ENCODE results near the gene CCDC8. TPM values are rescaled to one million over a fixed set of nuclear protein-coding genes. Genes with fewer than 3 reads are reported as not detected.
A peak's percentile ranks its signal among the peaks of the same experiment; 100 is the strongest.

Gene CCDC8
- total and polyA plus RNA-seq, 9 of the 15 experiments (the other 6 are each of a cell fraction or from before 2014, with no cell fraction given), result 0.68 to 30.8 (median 15.6) TPM

DNA sequence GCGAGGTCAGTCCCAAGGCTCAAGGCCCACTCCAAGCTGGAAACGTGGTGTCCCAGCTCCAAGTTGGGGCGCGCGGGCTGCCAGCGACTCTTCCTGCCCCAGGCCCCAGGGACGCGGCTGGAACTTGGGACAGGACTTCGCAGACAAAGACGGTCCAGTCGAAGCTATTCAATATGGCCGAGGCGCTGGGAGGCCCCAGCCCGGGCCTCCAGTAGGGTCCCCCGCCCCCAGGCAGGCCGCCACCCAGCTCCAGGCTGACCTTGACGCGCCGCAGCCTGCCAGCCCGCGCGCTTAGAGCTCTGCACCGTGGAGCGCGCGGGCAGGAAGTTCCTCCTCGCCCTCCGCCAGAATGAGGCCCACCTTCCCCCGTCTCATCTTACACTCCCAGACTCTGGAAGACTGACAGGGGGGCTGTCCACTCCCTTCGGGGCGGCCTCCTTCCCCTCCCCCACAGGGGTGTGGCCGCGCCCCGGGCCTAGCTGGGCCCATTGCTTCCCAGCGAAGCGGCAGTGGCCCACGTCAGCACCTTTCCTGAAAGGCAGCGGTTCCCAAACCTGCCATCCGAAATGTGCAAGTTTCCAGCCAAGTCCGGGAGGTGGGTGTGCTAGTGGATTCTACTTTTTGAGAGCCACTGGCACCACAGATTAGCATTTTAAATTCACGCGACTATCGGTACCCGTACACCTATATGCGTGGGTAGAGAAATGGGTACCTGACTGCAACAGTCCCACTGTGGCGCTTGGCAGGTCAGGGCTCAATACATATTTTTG is at the start of gene CCDC8 (continued):
- TF ChIP-seq, protein P1, sequence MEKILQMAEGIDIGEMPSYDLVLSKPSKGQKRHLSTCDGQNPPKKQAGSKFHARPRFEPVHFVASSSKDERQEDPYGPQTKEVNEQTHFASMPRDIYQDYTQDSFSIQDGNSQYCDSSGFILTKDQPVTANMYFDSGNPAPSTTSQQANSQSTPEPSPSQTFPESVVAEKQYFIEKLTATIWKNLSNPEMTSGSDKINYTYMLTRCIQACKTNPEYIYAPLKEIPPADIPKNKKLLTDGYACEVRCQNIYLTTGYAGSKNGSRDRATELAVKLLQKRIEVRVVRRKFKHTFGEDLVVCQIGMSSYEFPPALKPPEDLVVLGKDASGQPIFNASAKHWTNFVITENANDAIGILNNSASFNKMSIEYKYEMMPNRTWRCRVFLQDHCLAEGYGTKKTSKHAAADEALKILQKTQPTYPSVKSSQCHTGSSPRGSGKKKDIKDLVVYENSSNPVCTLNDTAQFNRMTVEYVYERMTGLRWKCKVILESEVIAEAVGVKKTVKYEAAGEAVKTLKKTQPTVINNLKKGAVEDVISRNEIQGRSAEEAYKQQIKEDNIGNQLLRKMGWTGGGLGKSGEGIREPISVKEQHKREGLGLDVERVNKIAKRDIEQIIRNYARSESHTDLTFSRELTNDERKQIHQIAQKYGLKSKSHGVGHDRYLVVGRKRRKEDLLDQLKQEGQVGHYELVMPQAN (IDR thresholded peaks at IDR 0.05; ENCODE audit: borderline replicate concordance), result peak; percentile 8; the same call in 1 of the 2 replicates
- TF ChIP-seq ZNF311 (CRISPR knock-in tag; IDR thresholded peaks at IDR 0.05), result no peak
- peak; percentile 39; the same call in 1 of the 2 replicates for TF ChIP-seq ZNF134 (CRISPR knock-in tag; conservative IDR thresholded peaks at IDR 0.05)
- TF ChIP-seq, protein P2, sequence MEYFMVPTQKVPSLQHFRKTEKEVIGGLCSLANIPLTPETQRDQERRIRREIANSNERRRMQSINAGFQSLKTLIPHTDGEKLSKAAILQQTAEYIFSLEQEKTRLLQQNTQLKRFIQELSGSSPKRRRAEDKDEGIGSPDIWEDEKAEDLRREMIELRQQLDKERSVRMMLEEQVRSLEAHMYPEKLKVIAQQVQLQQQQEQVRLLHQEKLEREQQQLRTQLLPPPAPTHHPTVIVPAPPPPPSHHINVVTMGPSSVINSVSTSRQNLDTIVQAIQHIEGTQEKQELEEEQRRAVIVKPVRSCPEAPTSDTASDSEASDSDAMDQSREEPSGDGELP (CRISPR knock-in tag; IDR thresholded peaks at IDR 0.05; ENCODE audit: borderline replicate concordance), result peak; percentile 72; the same call in 1 of the 2 replicates
- no peak for TF ChIP-seq ERF (CRISPR knock-in tag; IDR thresholded peaks at IDR 0.05)
- no peak for TF ChIP-seq SRSF7 (optimal IDR thresholded peaks at IDR 0.05; ENCODE audit: low read depth, low read length)
- TF ChIP-seq, protein P3, sequence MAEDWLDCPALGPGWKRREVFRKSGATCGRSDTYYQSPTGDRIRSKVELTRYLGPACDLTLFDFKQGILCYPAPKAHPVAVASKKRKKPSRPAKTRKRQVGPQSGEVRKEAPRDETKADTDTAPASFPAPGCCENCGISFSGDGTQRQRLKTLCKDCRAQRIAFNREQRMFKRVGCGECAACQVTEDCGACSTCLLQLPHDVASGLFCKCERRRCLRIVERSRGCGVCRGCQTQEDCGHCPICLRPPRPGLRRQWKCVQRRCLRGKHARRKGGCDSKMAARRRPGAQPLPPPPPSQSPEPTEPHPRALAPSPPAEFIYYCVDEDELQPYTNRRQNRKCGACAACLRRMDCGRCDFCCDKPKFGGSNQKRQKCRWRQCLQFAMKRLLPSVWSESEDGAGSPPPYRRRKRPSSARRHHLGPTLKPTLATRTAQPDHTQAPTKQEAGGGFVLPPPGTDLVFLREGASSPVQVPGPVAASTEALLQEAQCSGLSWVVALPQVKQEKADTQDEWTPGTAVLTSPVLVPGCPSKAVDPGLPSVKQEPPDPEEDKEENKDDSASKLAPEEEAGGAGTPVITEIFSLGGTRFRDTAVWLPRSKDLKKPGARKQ (CRISPR knock-in tag; IDR thresholded peaks at IDR 0.05), result no peak
- no peak for TF ChIP-seq XRCC3 (IDR thresholded peaks at IDR 0.05)
- TF ChIP-seq, protein P4, sequence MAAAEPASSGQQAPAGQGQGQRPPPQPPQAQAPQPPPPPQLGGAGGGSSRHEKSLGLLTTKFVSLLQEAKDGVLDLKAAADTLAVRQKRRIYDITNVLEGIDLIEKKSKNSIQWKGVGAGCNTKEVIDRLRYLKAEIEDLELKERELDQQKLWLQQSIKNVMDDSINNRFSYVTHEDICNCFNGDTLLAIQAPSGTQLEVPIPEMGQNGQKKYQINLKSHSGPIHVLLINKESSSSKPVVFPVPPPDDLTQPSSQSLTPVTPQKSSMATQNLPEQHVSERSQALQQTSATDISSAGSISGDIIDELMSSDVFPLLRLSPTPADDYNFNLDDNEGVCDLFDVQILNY (CRISPR knock-in tag; IDR thresholded peaks at IDR 0.05), result no peak
- TF ChIP-seq, protein P5, sequence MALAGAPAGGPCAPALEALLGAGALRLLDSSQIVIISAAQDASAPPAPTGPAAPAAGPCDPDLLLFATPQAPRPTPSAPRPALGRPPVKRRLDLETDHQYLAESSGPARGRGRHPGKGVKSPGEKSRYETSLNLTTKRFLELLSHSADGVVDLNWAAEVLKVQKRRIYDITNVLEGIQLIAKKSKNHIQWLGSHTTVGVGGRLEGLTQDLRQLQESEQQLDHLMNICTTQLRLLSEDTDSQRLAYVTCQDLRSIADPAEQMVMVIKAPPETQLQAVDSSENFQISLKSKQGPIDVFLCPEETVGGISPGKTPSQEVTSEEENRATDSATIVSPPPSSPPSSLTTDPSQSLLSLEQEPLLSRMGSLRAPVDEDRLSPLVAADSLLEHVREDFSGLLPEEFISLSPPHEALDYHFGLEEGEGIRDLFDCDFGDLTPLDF (CRISPR knock-in tag; IDR thresholded peaks at IDR 0.05), result no peak
- no peak for TF ChIP-seq TEAD2 (tag; IDR thresholded peaks at IDR 0.05)
- TF ChIP-seq, protein P6, sequence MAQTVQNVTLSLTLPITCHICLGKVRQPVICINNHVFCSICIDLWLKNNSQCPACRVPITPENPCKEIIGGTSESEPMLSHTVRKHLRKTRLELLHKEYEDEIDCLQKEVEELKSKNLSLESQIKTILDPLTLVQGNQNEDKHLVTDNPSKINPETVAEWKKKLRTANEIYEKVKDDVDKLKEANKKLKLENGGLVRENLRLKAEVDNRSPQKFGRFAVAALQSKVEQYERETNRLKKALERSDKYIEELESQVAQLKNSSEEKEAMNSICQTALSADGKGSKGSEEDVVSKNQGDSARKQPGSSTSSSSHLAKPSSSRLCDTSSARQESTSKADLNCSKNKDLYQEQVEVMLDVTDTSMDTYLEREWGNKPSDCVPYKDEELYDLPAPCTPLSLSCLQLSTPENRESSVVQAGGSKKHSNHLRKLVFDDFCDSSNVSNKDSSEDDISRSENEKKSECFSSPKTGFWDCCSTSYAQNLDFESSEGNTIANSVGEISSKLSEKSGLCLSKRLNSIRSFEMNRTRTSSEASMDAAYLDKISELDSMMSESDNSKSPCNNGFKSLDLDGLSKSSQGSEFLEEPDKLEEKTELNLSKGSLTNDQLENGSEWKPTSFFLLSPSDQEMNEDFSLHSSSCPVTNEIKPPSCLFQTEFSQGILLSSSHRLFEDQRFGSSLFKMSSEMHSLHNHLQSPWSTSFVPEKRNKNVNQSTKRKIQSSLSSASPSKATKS (CRISPR knock-in tag; IDR thresholded peaks at IDR 0.05), result no peak
- no peak for TF ChIP-seq RHOXF2B (CRISPR knock-in tag; conservative IDR thresholded peaks at IDR 0.05)
- TF ChIP-seq, protein P7, sequence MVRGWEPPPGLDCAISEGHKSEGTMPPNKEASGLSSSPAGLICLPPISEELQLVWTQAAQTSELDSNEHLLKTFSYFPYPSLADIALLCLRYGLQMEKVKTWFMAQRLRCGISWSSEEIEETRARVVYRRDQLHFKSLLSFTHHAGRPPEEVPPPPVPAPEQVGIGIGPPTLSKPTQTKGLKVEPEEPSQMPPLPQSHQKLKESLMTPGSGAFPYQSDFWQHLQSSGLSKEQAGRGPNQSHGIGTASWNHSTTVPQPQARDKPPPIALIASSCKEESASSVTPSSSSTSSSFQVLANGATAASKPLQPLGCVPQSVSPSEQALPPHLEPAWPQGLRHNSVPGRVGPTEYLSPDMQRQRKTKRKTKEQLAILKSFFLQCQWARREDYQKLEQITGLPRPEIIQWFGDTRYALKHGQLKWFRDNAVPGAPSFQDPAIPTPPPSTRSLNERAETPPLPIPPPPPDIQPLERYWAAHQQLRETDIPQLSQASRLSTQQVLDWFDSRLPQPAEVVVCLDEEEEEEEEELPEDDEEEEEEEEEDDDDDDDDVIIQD (CRISPR knock-in tag; IDR thresholded peaks at IDR 0.05), result no peak
- no peak for TF ChIP-seq SLC30A9 (CRISPR knock-in tag; IDR thresholded peaks at IDR 0.05)
- TF ChIP-seq DMBX1 (CRISPR knock-in tag; IDR thresholded peaks at IDR 0.05; ENCODE audit: borderline replicate concordance), result 0 out of 2 replicates have a peak, but pooled peaks have one; percentile 25
